NCI-H526 treated with DMSO at 0.1 percent for 48 hours (cell line): ENCODE data around the gene DRGX.

Experiments
- DNase-seq: peaks from one replicate; lab custom pipeline; 2025; lab: John Stamatoyannopoulos, UW

DRGX gene

DNA sequence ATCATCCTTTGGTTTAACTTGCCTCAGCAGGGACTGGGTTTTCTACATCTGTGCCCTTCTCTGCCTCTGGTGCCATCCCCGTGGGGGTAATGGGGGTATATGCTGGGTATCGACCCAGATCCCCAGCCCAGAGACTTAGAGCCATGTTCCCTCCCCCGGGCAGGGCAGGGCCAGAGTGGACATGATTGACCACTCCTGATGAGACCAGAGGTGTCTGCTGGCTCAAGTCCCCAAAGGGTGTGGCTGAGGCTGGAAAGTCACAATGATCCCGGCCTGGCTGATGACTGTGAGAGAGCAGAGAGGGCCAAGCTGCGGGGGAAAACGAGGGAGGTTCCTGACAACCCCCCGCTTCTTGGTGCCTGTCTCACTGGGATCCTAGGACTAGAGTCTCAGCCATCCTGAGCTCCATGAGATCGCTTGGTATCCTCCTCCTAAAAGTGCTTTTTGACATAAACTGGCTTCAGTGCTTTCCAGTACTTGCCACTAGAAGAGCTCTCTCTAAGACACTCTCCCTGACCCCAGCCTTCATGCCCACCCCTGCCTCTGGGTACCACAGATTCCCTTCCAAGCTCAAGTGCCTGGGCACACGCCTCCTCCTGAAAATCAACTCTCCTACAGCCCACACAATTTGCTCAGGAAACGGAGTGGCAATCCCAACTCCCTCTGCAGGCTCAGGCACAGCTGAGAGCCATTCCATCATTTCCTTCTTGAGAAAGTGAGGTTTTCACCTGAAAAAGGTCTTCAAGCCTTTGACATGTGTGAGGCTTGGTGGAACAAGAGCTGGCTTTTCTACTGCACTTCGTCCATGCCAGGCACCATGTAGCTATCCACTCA is 33.9 kb downstream of the DRGX start:
- DNase-seq: no peak

GRCh38 chr10:49361178-49361554 is 34.7 kb downstream of the DRGX start:
- DNase-seq: no peak

- no peak for DNase-seq
Observed at GRCh38 chr10:49360271-49361177, 35.4 kb downstream of the DRGX start.

- no peak for DNase-seq
Observed at GRCh38 chr10:49359349-49360270, 36.3 kb downstream of the DRGX start.

DNA sequence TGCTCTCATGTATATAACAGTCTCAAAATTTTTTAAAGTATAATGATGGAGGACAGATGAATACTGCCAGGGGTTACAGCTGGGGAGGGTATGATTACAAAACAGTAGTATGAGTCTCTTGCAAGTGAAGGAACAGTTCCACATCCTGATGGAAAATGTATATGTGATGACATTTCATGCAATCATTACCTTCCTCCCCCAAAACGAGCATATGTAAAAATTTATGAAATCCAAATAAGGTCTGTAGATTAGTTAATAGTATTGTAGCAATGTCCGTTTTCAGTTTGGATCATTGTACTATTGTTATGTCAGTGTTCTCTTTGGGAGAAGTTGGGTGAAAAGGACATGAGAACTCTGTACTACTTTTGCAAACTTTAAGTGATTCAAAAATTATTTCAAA is 38.0 kb downstream of the DRGX start:
- no peak for DNase-seq

DNA sequence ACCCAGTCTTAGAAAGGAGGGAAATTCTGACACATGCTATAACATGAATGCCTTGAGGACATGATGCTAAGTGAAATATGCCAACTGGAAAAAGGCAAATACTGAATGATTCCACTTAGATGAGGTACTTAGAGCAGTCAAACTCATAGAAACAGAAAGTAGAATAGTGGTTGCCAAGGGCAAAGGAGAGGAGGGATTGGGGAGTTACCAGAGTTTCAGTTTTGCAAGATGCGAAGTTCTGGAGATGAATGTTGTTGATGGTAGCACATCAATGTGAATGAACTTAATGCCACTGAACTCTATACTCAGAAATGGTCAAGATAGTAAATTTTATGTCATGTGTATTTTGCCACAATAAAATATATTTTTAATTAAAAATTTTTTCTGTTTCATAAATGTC is 38.9 kb downstream of the DRGX start:
- no peak for DNase-seq

DNA sequence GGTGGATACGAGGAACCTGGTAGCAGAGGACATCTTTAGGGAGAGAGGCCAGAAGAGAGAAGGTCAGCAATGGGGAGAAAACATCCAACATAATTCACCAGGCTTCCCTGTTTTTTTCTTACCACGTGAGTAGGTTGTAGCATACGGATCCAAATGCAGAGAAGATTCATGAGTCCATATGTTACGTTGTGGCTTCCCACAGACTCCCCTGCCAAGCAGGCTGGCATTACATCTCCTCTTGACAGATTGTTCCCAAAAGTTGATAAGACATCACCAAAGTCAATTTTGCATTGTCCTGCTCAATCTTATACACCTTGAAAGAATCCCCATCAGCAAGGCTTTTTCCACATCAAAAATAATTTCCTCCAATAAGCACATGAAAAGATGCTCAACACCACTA is 39.7 kb downstream of the DRGX start:
- DNase-seq: no peak

DNA sequence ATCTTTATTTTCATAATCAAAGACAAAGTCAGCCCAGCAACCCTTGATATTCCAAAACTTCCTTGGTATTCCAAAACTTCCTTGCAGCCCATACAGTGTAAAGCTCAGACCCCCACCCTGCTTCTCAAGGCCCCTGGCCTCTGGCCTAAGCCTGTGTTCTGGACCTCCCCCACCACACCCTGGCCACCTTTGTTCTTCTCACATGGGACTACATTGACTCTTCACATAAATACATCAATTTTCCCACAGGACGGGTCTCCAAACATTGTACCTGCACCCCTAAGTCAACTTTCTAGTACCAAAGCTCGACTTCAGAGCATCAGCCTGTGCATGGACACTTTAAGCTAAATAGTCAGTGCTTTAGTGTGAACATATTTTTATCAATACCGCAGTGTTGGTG is 40.7 kb downstream of the DRGX start:
- no peak for DNase-seq

DNA sequence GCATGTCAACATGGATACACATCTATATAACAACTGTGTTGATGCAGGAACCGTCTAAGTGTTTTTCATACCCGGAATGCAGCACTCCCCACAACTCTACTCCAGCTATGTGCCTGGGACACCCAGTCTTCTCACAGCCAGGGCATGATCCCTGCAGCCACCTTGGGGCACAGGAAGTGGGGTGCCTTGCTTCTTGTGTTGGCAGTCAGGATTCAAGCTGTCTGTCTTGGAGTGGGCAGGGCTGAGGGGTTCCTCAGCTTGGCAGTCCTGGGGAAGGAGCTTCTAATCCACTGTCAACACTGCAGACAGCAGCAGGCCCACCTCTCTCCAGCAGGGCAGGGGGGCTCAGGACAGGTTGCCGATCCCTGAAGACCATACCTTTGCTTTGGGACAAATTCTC is 41.3 kb downstream of the DRGX start:
- no peak for DNase-seq

- DNase-seq: no peak
Observed at GRCh38 chr10:49353895-49354566, 41.9 kb downstream of the DRGX start.

- DNase-seq: no peak
Observed at GRCh38 chr10:49353026-49353894, 42.6 kb downstream of the DRGX start.

- DNase-seq: no peak
Observed at GRCh38 chr10:49352323-49352722, 43.6 kb downstream of the DRGX start.

DNA sequence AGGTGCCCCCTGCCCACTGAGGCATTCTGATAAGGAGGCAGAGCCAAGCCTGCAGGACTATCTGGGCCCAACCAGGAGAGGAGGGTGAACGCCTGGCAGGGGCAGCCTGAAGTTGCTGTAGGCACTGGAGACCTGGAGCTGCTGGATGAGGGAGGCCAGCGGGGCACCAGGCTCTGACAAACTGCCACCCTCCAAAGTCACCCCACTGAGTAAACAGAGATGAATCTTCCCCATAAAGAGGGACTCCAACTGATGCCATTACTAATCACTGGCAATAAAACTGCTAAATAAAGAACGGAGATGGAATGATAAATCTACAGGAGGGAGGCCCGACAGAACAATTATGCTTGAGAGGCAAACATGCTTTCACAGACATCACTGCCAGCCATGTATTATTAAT is 44.2 kb downstream of the DRGX start:
- no peak for DNase-seq

DNA sequence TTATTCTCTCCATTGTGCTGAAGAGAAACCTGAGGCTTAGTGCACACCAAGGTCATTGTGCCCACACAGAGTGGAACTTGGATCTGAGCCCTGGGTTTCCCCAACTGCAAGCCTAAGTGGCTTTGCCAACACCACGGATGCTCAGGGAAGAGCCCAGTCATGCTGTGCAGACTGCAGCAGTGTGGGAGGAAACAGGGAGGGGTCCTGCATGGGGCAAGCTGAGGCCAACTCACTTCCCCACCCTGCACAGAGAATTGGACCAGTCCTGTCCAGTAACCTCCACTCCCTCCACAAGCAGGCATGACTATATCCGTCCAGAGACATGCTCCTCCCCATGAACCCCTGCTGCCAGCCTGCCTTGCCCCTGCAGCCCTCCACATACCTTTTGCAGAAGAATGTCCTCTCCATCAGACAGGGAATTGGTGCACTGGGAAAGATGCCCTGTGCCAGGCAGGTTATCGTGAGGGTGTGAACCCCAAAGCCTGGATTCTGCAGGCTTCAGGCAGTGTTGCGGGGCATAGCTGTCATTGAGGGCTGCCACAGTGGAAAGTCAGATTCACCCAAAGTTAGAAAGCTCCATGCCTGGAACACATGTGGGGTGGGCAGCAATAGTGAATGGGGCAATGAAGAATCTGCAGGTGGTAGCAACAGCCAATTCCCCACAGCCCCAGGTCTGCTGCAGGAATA is 44.9 kb downstream of the DRGX start:
- DNase-seq: no peak

DNA sequence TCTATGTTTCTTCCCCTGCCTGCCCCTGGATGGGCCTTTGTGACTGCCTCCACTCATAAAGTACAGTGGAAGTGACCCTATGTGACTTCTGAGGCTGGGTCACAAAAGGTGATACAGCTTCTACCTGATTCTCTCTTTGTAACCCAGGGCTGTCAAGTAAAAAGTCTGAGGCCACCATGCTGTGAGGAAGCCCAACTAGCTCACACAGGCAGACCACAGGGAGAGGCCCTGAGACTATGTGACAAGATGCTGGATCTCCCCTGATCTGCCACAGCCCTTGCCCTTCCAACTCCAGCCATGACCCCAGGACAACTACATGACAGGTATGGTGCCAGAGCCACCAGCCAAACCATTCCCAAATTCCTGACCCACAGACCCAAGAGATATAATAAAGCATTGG is 45.8 kb downstream of the DRGX start:
- no peak for DNase-seq

DNA sequence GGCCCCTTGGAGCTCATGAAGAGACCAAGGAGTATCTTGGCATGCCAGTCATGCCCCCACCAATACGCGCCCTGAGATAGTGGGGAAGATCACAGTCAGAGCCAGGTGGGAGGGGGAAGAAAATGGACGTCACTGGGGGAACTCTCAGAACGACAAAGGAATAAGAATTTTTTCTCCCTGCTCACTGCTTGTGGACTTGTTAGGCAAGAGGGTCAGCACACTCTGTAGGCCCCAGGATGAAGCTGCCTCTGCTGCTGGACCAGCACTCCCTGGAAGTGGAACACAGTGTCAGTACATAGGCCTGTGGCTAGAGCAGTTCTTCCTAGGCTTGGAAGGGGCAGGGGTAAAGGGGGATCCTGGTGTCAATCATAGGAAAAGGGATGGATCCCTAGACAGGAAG is 46.5 kb downstream of the DRGX start:
- DNase-seq: no peak

DNA sequence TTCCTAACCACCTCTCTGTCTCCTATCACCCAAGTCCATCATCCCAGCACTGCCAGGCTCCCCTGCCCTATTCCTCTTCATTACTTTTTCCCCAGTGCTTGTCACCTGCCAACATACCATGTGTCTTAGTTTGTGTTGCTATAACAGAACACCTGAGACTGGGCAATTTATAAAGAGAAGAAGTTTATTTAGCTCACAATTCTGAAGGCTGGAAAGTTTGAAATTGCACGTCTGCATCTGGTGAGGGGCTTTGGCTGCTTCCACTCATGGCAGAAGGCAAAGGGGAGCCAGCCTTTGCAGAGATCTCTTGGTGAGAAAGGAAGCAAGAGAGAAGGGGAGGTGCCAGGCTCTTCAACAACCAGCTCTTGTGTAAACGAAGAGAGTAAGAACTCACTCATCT is 47.3 kb downstream of the DRGX start:
- no peak for DNase-seq

DNA sequence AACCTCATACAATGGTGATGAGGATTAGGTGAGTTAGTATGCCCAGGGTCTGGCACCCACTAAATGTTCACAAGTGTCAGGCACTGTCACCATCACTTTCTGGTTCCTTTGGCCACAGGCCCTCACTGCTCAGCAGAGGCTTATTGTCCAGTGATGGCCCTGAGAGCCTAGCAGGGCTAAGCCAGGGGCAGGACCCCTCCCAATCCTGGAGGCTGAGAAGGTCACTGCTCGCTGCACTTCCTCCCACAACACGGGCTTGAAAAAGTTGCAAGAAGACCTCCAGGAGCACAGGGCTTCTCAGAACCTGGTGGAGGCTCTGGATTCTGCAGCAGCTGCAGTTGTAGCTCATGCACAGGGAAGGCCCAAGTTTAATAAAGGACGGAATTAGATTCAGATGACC is 48.1 kb downstream of the DRGX start:
- no peak for DNase-seq

DNA sequence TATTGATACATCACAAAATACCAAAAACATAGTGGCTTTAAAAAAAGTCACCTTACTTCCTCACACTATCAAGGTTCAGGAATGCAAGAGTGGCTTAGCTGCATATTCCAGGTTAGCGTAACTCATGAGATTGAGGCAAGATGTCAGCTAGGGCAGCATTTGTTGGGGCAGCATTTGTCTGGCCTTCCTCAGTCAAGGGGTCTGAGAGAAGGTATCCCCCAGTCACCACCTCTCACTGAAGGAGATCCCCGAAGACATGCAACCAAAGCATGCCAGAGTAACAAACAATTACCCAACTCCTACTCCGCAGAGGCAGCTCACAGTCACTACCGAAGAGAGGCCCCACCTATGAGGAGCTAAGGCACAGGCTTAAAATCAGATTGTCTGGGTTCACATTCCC is 48.5 kb downstream of the DRGX start:
- DNase-seq: no peak

- DNase-seq: no peak
Observed at GRCh38 chr10:49344840-49345239, 51.0 kb downstream of the DRGX start.
